OCI-M2 (cell line): ENCODE results near the gene SLC25A41.

Experiments
- DNase-seq: peaks from one replicate; lab custom pipeline; 2025; ENCODE audit not compliant: unreplicated experiment; lab: John Stamatoyannopoulos, UW

SLC25A41 gene

DNA sequence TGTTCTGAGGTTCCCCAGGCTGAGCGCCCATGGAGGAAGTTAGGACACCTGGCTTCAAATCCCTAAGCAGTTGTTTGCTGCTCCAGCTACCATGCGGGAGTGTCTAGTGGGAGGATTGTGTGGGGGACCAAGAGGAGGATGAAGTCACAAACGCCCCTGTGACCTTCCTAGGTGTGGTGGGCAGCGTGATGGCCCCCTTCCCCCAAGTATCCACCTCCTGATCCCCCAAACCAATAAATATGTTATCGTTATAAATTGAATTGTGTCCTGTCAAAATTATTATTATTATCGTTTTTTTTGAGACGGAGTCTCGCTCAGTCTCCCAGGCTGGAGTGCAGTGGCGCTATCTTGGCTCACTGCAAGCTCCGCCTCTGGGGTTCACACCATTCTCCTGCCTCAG, at the start of gene SLC25A41:
SLC25A41 (minus strand) TSS at position 101 of the 400 bp plus-strand sequence; CDS start at position 31, 70 bp downstream.
- no peak for DNase-seq

DNA sequence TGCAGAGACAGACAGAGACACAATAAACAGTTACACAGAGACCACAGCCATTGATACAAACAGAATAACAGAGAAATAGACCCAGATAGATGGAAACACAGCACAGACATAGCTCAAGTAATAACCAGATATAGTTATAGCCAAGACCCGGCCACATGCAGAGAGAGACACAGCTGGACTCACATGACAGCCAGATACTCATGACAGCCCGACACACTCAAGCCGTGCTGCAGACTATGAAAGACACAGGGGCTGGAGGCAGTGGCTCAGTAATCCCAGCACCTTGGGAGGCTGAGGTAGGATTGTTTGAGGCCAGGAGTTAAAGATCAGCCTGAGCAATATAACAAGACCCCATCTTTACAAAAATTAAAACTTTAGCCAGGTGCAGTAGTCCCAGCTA, 49.7 kb upstream of the SLC25A41 start:
- no peak for DNase-seq

DNA sequence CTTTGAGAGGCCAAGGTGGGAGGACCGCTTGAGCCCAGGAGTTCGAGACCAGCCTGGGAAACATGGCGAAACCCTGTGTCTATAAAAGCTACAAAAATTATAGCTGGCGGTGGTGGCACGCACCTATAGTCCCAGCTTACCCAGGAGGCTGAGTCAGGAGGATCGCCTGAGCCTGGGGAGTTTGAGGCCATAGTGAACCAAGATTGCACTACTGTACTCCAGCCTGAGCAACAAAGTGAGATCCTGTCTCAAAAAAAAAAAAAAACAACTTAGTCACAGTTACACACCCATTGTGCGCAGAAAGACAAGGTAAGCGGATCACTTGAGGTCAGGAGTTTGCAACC, 48.8 kb upstream of the SLC25A41 start:
- no peak for DNase-seq

DNA sequence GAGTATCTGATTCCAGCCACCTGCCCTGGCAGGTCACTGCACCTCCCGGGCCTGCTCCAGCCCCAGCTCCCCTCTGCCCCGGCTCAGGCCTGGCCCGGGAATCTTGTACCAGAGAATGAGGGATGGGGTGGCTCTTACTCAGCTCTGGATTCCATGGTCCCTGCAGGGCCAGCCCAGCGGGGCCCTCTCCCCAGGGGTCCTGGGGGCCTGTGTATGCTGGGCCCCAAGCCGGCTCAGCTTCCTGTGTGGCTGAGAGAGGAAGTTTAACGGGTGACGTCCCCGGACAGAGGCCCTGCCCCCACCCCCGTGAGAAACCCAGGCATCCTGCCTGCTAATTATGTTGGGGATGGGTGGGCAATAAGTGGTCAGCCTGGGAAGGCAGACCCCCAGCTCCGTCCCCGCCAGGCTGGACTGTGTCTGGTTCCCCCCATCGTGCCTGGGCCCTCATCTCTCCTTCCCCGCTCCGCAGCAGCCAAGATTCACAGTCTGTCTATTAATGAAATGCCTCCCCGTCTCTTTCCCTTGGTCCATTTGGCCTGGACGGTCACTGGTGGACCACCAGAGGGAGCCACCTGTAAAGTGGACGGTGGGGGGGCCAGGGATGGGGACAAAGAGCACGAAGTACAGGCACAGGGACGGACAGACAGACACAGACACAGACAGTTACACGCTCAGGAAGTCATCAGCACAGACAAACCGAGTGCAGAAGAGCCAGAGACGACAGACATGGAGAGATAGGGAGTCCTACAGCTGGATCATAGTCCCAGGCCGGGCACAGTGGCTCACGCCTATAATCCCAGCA, 48.2 kb upstream of the SLC25A41 start, which contains the start of gene DENND1C:
DENND1C (minus strand) TSS at position 247 of the 802 bp plus-strand sequence; CDS start at position 155, 92 bp downstream.
- no peak for DNase-seq

DNA sequence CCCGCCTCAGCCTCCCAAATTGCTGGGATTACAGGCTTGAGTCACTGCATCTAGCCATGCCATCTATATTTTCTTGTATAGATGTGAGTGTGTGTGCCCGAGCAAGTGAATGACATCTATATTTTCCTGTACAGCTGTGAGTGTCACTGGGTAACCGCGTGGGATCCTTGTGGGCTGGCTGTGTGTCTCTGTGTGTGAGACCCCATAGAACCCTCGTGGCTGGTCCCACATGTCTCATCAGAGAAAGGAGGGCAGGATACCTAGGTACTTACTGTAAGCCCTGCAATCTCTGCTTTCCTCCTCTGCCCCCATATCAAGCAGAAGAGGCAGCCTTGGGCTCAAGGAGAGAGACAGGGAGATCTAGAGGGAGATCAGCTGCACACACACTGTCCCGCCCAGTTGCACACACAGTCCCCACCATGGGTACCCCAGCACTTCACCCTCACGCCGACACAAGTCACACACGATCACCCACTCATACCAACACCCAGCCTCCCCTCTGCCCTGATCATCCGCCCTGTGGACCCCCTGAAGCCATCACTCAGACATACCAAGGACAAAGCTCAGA, 47.4 kb upstream of the SLC25A41 start:
- DNase-seq, result no peak

DNA sequence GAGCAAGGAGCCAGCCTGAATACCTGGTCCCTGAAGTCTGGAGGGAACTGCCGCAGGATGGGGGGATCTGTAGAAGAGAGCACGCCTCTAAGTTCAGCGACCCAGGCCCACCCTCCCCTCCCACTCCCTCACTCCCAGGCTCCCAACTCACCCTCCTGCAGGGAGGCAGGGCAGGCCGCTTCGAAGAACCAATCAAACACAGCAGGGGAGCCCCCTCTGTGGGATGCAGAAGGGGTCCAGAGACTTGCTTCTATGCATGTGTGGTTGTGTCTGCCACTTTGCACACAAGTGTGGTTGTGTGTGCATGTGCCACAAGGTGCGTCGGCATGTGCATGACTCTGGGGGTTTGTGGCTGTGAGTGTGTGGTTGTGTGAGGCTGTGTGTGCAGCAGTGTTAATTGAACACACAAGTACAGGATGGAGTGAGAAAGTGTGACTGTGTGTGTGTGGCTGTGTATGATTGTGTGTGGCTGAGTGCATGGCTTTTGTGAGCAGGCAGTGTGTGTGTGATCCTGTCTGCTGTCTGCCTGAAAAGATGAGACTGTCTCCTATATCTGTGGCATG, 46.4 kb upstream of the SLC25A41 start:
- DNase-seq, result no peak

DNA sequence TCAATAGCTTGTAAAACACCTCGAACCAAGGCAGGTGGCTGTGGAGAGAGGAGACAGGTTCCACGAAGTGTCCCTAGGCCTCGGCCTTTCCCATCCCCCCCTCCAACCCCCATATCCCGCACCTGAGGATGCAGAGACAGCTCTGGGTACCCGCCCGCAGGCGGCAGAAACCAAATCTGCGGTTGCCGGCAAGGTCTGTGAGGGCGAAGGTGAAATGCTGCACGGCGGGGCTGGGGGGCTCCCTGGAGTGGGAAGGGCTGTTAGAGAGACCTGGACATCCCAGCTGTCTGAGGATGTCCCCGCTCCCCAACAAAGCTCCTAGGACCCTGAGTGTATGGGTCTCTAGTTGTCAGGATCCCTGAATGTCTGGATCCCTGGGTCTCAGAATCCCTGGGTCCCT, 45.3 kb upstream of the SLC25A41 start:
- no peak for DNase-seq

DNA sequence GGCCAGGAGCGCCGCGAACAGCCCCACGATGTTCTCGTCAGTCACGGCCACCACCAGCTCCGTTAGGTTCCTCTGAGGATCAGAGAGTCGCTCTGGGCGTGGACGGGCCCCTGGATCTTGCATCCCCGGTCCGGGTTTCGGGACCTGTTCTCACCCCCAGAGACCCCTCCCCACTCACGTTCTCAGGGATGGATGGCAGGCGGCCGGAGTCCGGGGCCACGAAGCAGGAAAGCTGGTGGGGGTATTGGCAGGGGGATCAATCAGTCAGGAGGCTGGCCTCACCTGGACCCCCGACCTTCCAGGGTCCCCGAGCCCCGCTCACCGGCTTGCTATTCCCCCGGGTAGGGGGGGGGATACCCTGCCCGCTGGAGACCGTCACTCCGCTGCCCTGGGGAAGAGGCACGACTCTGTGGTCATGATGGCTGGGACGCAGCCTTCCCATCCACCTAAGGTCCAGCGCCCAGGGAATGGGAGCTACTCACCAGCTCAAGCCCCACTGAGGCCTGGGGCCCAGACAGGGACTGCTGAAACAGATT, 43.4 kb upstream of the SLC25A41 start:
- no peak for DNase-seq

DNA sequence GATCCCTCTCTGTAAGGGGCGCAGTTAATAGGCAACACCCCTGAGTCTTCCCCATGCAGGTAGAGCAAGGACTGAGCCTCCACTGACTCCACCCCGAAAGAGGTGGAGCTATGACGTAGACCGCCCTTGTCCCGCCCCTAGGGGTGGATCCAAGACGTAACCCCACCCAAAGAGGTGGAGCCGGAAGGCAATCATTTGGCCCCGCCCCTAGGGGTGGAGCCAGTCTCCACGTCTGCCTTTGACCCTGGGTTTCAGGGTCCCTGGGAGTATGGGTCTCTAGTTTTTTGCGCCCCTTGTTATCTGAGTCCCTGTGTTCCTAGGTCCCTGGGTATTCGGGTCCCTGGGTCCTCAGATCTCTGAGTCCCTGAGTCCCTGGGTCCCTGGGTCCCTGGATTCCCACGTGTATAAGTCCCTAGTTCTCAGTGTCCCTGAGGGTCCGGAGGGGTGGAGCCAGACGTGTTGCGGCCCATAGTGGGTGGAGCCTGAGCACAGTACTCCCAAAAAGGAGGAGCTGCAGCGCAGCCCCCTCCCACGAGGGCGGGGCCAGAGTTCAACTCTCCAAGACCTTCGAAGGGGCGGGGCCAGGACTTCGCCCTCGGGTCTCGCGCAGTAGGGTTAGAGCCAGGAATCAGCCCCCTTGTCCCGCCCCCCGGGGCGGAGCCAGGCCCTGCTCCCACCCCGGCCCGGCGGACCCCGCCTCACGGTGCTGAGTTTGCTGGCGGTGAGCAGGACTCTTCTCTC, 42.8 kb upstream of the SLC25A41 start:
- DNase-seq, result no peak

DNA sequence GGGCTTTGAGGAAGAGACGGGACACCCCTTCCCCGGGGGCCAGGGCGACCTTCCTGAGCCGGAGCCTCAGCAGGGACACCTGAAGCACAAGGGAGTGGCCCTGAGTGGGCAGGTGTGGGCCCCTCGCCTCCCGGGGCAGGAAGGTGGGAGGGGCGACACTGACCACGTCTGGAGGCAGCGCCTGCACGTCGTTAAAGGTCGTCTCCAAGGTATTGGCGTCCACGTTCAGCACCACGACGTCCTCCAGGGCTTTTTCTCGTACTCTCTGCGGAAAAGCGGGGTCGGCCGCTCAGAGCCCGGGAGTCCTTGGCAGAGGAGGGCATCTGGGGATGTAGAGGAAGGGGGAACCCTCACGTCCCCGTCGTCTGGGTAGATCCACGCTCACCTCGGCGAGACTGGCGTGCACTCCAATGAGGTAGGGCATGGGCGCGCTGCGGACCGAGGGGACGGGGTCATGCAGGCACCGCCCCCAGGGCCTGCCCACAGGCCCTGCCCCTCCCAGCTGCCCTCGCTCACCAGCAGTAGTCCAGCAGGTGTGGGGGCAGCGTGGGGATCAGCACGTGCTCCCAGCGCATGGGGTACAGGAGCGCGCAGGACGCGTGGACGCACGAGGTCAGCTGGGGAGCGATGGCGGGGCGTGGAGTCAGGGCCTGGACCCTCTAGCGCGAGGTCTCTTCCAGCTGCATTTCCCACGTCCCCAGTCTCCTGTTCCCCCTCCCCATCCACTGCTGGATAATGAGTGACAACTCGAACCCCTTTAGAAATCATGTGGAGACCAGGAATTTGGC, 42.0 kb upstream of the SLC25A41 start:
- DNase-seq, result no peak

DNA sequence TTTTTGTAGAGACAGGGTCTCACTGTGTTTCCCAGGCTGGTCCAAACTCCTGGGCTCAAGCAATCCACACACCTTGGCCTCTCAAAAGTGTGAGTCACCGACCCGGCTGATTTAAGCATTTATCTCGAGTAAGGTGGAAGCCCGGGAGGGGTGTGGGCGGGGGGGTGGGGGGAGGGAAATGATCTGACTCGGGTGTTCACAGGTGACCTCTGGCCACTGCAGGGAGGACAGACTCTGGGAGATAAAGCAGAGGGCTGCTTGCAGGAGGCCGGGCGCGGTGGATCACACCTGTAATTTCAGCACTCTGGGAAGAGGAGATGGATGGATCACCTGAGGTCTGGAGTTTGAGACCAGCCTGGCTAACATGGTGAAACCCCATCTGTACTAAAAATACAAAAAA, 40.1 kb upstream of the SLC25A41 start:
- no peak for DNase-seq

DNA sequence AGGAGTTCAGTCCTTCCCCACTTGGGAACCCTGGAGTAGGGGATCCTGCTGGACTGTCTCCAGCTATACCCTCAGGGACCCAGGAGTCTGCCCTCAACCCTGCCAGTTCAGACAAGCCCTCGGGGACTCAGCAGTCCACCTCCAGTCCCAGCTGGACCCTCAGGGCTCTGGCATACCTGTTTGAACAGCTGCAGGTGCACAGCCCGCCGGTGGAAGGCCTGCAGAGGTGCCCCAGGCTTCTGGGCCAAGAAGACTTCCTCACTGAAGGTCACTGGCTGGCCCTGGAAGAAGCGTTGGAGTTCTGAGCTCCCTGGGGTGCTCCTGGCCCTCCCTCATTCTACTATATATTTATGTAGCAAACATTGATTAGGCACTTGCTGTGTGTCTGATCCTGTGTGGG, 39.1 kb upstream of the SLC25A41 start:
- no peak for DNase-seq

DNA sequence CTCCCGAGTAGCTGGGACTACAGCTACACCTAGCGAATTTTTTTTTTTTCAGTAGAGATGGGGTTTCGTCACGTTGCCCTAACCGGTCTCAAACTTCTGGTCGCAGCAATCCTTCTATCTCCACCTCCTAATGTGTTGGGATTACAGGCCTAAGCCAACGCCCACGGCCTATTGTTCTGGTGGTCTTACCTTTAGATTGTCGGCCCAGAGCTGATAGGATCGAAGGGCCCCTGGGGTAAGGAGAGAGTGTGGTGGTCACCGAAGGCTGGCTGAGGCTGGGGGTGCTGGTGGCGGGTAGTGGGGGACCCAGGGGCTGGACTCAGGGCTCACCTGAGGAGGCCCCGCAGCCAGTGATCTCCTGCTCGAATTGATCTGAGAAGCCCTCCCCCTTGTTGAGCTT, 37.5 kb upstream of the SLC25A41 start:
- no peak for DNase-seq

DNA sequence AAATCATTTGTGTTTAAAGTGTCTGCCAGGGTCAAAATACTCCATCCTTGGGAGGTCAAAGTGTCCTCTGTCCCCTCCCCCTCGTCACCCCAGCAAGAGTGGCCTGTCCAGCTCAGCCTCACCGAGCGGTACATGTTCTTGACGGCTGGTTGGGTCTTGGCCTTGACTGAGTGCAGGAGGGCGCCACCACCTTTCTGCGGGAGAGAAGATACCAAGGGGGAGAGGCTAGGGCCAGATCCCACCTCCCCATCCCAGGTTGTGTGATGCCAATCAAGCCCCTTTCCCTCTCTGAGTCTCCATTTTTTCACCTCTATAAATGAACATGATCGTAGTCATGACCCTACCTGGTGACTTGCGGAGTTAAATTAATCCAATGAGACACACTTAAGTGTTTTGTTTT, 36.6 kb upstream of the SLC25A41 start:
- DNase-seq, result no peak

DNA sequence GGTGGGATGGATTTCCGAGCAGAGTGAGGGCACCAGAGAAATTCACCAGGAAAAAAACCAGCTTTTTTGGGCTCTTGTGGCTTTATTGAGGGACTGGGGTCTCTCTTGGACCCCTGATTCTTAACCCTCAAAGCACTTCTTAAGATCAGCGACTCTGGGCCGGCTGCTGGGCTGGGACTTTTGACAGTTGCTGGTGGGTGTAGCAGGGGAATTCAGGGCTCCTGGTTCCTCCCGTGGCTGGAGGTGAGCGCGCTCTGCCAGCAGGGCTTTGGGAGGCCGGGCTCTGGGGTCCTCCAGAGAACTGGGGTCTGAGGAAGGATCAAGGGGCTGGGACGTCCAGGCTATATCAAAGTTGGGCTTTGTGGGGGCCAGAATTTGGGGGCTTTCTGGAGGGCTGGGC, 33.8 kb upstream of the SLC25A41 start:
- no peak for DNase-seq

DNA sequence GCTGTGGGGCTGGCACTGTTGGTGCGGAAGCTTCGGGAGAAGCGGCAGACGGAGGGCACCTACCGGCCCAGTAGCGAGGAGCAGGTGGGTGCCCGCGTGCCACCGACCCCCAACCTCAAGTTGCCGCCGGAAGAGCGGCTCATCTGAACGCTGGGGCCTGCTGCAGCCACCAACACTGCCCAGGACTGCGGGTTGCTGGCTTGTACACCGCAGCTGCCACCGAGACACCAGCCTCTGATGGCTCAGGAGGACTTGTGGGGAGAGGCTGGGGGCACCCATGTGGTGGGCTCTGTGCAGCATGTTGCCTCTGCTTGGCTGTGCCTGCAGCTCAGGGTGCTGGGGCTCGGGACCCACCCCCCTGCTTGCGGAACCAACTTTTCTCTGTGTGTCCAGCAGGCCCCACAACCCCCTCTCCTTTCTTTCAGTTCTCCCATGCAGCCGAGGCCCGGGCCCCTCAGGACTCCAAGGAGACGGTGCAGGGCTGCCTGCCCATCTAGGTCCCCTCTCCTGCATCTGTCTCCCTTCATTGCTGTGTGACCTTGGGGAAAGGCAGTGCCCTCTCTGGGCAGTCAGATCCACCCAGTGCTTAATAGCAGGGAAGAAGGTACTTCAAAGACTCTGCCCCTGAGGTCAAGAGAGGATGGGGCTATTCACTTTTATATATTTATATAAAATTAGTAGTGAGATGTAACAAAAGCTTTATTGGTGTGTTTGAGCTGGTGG, 33.1 kb upstream of the SLC25A41 start:
- DNase-seq, result no peak

DNA sequence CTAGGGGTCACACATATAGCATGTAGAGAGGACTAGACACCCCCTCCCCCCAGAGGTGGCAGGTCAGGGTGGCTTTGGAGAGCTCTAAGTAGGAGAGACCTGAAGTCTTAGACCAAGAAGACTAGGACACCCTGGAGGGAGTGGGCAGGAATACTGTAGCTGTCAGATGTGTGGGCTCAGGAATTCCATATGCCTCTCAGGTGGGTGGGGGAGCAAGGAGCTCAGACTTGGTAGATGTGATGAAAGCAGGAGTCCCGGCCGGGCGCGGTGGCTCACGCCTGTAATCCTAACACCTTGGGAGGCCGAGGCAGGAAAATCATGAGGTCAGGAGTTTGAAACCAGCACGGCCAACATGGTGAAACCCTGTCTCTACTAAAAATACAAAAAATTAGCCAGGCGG, 32.1 kb upstream of the SLC25A41 start:
- no peak for DNase-seq

DNA sequence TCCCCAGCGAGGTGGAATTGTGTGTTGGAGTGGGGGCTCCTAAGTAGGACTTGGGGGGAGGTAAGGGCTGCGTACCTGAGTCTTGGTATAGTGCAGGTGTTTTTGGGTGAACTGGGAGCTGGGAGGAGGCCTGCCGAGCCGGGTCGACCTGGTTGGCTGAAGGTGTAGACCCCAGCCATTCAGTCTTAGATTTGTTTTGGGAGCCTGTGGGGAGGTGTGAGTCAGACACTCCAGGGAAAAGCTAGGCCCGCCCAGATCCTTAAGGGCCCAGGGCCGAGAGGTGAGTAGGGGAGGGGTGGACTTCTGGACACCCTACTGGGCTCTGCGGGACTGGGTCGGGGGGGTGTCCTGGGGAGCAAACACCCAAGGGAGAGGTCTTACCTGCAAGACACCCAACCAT, 31.4 kb upstream of the SLC25A41 start:
- DNase-seq, result no peak

DNA sequence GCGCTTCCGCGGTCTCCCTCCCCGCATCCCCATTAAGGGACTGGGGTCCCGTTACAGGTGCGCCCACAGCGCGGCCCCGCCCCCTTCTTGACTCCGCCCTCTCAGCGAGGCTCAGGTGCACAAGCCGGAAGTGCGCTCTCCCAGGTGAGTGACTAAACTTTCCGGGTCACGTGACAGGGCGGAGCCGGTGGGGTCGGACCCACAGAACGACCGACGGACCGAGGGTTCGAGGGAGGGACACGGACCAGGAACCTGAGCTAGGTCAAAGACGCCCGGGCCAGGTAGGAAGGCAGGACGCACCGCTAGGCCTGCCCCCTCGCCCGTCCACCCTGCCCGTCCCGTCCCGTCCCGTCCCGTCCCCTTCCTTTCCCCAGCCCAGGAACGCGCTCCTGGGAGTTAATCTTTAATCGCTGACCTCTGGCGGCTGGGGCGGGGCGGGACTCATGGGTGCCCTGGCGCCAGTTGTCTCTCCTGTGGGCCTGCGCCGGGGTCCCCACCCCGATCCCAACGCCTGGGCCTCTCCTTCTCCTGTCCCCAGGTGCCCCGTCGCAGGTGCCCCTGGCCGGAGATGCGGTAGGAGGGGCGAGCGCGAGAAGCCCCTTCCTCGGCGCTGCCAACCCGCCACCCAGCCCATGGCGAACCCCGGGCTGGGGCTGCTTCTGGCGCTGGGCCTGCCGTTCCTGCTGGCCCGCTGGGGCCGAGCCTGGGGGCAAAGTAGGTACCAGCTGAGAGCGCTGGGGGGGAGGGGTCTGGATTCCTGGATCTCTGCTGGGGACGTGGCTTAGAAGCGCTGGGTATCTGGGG, 30.7 kb upstream of the SLC25A41 start, which contains the start of gene CRB3:
CRB3 (plus strand) TSS at position 202 of the 804 bp plus-strand sequence; CDS start at position 633, 431 bp downstream.
- DNase-seq, result no peak
